Measurements from ENCODE around the gene GAP43. TPM values are rescaled to one million over a fixed set of nuclear protein-coding genes. Genes with fewer than 3 reads are reported as not detected.

GAP43 gene
- total and polyA plus RNA-seq, 2 of the 13 experiments (the other 11 are each of a cell fraction or from before 2014, with no cell fraction given), result not detected

DNA sequence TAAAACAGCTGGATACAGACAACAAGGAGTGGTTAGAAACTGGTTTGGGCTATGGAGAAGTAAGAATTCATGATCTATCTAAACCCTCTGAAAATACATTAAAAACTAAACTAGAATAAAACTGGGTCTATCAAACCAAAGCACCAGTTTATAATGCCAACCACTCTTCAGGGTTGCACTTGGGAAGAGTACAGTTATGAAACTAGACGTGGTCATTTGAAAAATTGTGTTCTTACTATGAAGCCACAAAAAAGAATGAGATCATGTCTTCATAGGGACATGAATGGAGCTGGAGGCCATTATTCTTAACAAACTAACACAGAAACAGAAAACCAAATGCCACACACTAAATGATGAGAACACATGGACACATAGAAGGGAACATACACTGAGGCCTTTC is 103.8 kb downstream of the GAP43 start:
- H3K27ac ChIP-seq (ENCODE audit: extremely low read length, insufficient read depth, low read length), result no peak overlapping the region
- BruUV-seq (replicated peaks), result no TSS peak
- no peaks in the 10 kb centered on the region for H3K27me3 ChIP-seq (ENCODE audit: control insufficient read depth in 1 of 2, insufficient read depth in 2 of 2, low read length in 2 of 2)
- H3K4me3 ChIP-seq (replicated peaks in 1 of 3; ENCODE audit: insufficient read depth in 1 of 3, low read depth in 2 of 3, low read length in 3 of 3), result no peak overlapping the region
- no peak overlapping the region for H3K4me2 ChIP-seq (ENCODE audit: low read depth, low read length)
- in situ Hi-C loops (cut with HindIII; ENCODE audit: extremely low pct_ligation_motif_present, low pct_unique_long_range_greater_than_20kb) (no loop called here), intact Hi-C loops (cut with micrococcal nuclease; ENCODE audit: unreplicated experiment) (no loop called here)
- POLR2A ChIA-PET, result no interaction called here
- no peaks in the 10 kb centered on the region for H3K79me2 ChIP-seq (ENCODE audit: insufficient read depth, low read length)
- H3K9ac ChIP-seq (ENCODE audit: insufficient read depth, low read depth, low read length), result no peak overlapping the region
- H4K20me1 ChIP-seq (ENCODE audit: insufficient read depth, low read length), result no peaks in the 10 kb centered on the region
- no peak for ATAC-seq
- no peak for FAIRE-seq
- no peaks in the 10 kb centered on the region for H3K36me3 ChIP-seq (replicated peaks in 1 of 2; ENCODE audit: control insufficient read depth in 1 of 2, insufficient read depth in 2 of 2, low read length in 2 of 2)
- no peak for DNase-seq (ENCODE audit: low spot score)
- CTCF ChIA-PET (ENCODE audit: low intra/inter-chr PET ratio, low total read pairs), result no interaction called here
- WGBS (ENCODE audit: low lambda C conversion rate), result 93% methylated on average over 1 of the region's 1 CpG
- H2AFZ ChIP-seq (ENCODE audit: low read length), result no peak overlapping the region
- no peak for TF ChIP-seq CC2D1A (CRISPR knock-in tag; IDR thresholded peaks at IDR 0.05)
- no peak for TF ChIP-seq NFKB2 (CRISPR knock-in tag; IDR thresholded peaks at IDR 0.05; ENCODE audit: borderline replicate concordance)
- TF ChIP-seq KMT2B (CRISPR knock-in tag; IDR thresholded peaks at IDR 0.05), result no peak
- TF ChIP-seq, protein P1, sequence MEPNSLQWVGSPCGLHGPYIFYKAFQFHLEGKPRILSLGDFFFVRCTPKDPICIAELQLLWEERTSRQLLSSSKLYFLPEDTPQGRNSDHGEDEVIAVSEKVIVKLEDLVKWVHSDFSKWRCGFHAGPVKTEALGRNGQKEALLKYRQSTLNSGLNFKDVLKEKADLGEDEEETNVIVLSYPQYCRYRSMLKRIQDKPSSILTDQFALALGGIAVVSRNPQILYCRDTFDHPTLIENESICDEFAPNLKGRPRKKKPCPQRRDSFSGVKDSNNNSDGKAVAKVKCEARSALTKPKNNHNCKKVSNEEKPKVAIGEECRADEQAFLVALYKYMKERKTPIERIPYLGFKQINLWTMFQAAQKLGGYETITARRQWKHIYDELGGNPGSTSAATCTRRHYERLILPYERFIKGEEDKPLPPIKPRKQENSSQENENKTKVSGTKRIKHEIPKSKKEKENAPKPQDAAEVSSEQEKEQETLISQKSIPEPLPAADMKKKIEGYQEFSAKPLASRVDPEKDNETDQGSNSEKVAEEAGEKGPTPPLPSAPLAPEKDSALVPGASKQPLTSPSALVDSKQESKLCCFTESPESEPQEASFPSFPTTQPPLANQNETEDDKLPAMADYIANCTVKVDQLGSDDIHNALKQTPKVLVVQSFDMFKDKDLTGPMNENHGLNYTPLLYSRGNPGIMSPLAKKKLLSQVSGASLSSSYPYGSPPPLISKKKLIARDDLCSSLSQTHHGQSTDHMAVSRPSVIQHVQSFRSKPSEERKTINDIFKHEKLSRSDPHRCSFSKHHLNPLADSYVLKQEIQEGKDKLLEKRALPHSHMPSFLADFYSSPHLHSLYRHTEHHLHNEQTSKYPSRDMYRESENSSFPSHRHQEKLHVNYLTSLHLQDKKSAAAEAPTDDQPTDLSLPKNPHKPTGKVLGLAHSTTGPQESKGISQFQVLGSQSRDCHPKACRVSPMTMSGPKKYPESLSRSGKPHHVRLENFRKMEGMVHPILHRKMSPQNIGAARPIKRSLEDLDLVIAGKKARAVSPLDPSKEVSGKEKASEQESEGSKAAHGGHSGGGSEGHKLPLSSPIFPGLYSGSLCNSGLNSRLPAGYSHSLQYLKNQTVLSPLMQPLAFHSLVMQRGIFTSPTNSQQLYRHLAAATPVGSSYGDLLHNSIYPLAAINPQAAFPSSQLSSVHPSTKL (CRISPR knock-in tag; IDR thresholded peaks at IDR 0.05), result no peak
- TF ChIP-seq CCAR2 (optimal IDR thresholded peaks at IDR 0.05; ENCODE audit: low read depth, low read length), result no peak
- TF ChIP-seq, protein P2, sequence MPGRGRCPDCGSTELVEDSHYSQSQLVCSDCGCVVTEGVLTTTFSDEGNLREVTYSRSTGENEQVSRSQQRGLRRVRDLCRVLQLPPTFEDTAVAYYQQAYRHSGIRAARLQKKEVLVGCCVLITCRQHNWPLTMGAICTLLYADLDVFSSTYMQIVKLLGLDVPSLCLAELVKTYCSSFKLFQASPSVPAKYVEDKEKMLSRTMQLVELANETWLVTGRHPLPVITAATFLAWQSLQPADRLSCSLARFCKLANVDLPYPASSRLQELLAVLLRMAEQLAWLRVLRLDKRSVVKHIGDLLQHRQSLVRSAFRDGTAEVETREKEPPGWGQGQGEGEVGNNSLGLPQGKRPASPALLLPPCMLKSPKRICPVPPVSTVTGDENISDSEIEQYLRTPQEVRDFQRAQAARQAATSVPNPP (CRISPR knock-in tag; IDR thresholded peaks at IDR 0.05), result no peak
- TF ChIP-seq HOXD1 (CRISPR knock-in tag; IDR thresholded peaks at IDR 0.05), result no peak
- no peaks in the 10 kb centered on the region for H3K9me3 ChIP-seq (ENCODE audit: low read length)
- H3K4me1 ChIP-seq (ENCODE audit: insufficient read depth, low read length), result no peaks in the 10 kb centered on the region
